LNCaP clone FGC (cell line): ENCODE measurements around the gene CYTH1.
A peak's percentile ranks its signal among the peaks of the same experiment; 100 is the strongest.

Source experiments
- DNase-seq: peaks from one replicate; pipeline ENCODE4 v3.0.0-alpha.2; 2011; ENCODE audit warnings: low read depth
- H3K4me3 ChIP-seq: 2 replicates; pipeline ENCODE4 v1.5.1; 2011; ENCODE audit warnings: mild to moderate bottlenecking, low read depth, low read length, control low read depth
- TF ChIP-seq, protein P1 (sequence below): IDR thresholded peaks from 2 replicates; pipeline ENCODE4 v1.5.1; 2012; ENCODE audit warnings: mild to moderate bottlenecking; ENCODE audit not compliant: control insufficient read depth, insufficient read depth; ENCODE audit errors: extremely low read depth

The CYTH1 gene

GRCh38 chr17:78665952-78666920 lies 115.8 kb downstream of the CYTH1 start:
- TF ChIP-seq, protein P1, sequence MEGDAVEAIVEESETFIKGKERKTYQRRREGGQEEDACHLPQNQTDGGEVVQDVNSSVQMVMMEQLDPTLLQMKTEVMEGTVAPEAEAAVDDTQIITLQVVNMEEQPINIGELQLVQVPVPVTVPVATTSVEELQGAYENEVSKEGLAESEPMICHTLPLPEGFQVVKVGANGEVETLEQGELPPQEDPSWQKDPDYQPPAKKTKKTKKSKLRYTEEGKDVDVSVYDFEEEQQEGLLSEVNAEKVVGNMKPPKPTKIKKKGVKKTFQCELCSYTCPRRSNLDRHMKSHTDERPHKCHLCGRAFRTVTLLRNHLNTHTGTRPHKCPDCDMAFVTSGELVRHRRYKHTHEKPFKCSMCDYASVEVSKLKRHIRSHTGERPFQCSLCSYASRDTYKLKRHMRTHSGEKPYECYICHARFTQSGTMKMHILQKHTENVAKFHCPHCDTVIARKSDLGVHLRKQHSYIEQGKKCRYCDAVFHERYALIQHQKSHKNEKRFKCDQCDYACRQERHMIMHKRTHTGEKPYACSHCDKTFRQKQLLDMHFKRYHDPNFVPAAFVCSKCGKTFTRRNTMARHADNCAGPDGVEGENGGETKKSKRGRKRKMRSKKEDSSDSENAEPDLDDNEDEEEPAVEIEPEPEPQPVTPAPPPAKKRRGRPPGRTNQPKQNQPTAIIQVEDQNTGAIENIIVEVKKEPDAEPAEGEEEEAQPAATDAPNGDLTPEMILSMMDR: no peak
- DNase-seq: no peak

DNA sequence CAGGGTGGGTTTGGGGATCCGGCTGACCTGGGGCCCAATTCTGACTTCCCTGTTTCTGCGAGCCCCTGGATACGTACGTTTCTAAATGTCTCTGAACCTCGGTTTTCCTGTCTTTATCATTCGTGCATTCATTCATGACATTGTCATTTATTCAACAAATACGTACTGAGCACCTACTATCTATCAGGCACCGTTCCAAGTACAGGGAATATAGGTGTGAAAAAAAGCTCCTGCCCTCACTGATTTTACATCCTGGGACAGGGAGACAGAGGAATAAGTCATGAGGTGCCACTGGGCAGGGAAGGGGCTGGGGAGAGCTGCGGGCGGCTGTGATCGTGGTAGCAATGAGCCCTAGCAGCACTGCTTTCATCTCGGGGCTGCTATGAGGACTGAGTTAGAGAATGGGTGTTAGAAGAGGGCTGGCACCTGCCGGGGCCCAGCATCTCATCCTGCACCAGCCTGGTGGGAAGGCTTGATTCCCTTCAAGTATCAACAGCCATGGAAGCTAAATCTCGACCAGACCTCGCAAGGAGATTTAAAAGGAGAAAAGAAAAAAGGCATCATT lies 116.6 kb downstream of the CYTH1 start:
- DNase-seq: no peak
- TF ChIP-seq, protein P1: no peak
- no peak overlapping the region for H3K4me3 ChIP-seq

More at GRCh38 chr17:78665952-78666920, 115.8 kb downstream of the CYTH1 start:
- H3K4me3 ChIP-seq: no peak overlapping the region

- peak; percentile 32 for DNase-seq
- TF ChIP-seq, protein P1: no peak
- H3K4me3 ChIP-seq: no peak overlapping the region
Observed at GRCh38 chr17:78664476-78665386, 117.3 kb downstream of the CYTH1 start.

DNA sequence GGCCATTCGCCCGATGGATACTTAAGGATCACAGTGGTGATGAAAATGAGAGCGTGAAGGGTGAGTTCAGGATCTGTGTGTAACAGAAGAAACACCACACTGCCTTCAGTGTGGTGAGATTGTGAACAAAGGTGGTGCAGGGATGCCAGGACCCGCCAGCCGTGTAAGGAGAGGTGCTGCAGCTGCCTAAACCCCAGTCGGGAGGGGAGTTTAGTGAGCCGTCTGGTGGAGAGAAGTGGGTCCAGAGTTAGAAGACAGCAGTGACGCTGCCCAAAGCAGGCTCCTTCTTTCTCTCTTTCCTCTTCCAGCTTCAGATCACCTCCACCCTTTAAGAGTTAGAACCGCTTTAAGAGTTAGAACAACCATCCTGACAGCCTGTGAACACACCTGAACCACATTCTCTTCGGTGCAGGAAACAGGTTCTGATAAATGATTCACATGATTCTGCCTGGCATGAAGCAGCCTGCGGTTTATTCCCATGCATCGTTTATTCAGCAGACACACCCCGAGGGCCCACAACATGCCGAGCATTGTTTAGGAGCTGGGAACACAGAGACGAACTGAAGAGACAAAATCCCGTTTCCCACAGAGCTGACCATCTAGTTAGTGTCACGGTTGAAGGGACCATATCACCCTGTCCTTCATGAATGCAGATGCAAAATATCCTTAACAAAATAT lies 120.8 kb downstream of the CYTH1 start:
- TF ChIP-seq, protein P1: no peak
- no peak for DNase-seq
- no peak overlapping the region for H3K4me3 ChIP-seq

DNA sequence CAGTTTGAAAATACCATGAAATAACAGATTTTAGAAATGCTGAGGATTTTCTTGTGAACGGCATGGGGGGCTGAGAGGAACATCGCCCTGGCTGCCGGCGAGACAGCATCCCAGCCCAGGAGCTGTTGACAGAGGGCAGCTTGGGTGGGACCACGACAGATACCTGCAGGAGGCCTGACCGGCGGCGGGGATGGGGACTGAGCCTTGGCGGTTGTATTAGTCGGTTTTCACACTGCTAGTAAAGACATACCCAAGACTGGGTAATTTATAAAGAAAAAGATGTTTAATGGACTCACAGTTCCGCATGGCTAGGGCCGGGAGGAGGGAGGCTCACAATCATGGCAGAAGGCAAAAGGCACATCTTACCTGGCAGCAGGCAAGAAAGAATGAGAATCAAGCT lies 122.5 kb downstream of the CYTH1 start:
- no peak overlapping the region for H3K4me3 ChIP-seq

More for the DNA sequence above, 122.5 kb downstream of the CYTH1 start:
- TF ChIP-seq, protein P1: no peak
- no peak for DNase-seq
